GM20000 (cell line): ENCODE results near the gene TUBB3.
"Not testable (repeated sequence)": the region's sequence is repeated elsewhere in the genome, so short reads cannot be mapped to it uniquely, and the experiment has no call there.

Experiments used
- DNase-seq: peaks from one replicate; pipeline ENCODE4 v3.0.0; 2012; ENCODE audit warnings: low spot score
- CTCF ChIP-seq: IDR thresholded peaks from 2 replicates; pipeline ENCODE4 v1.5.1; 2012; ENCODE audit warnings: mild to moderate bottlenecking, control low read depth; ENCODE audit errors: extremely low read depth, missing control alignments

Gene TUBB3

GRCh38 chr16:89910717-89911354, 12.3 kb upstream of the TUBB3 start:
- no peak for TF ChIP-seq CTCF
- DNase-seq: no peak

- no peak for TF ChIP-seq CTCF
- no peak for DNase-seq
These were observed 11.8 kb upstream of the TUBB3 start for GRCh38 chr16:89911375-89911774.

GRCh38 chr16:89912143-89912542, 11.0 kb upstream of the TUBB3 start:
- no peak for TF ChIP-seq CTCF

GRCh38 chr16:89912627-89913026, 10.5 kb upstream of the TUBB3 start:
- TF ChIP-seq CTCF: no peak
- no peak for DNase-seq

More at GRCh38 chr16:89912143-89912542, 11.0 kb upstream of the TUBB3 start:
- DNase-seq: no peak

- DNase-seq: no peak
- TF ChIP-seq CTCF: no peak
These were observed 9.4 kb upstream of the TUBB3 start for GRCh38 chr16:89913408-89914387.

GRCh38 chr16:89914642-89915285, 8.4 kb upstream of the TUBB3 start:
- not testable (repeated sequence) for DNase-seq

- no peak for DNase-seq
- TF ChIP-seq CTCF: no peak
These were observed 7.6 kb upstream of the TUBB3 start for GRCh38 chr16:89915303-89916232.
